BJ (cell line): ENCODE data around the gene CAPN8. TPM values are rescaled to one million over a fixed set of nuclear protein-coding genes. Genes with fewer than 3 reads are reported as not detected.

Experiments
- CTCF ChIA-PET: fragments of 350-600 bp; formaldehyde crosslinking; extraction: SDS; loops from one replicate; lab custom pipeline; 2021; ENCODE audit warnings: antibody characterized with exemption, inconsistent platforms; lab: Yijun Ruan, JAX
- POLR2A ChIA-PET: fragments of 300-600 bp; sonication (Branson Sonifier 250); formaldehyde crosslinking; extraction: SDS; loops from one replicate; lab custom pipeline; 2021; ENCODE audit warnings: antibody characterized with exemption; lab: Charles Lee
- DNase-seq: peaks from one replicate; pipeline ENCODE4 v3.0.0-alpha.2; 2011; ENCODE audit warnings: low read depth
- H3K27me3 ChIP-seq: 2 replicates; pipeline ENCODE4 v1.6.0; 2011; ENCODE audit warnings: low read length; ENCODE audit not compliant: control insufficient read depth, insufficient read depth
- H3K36me3 ChIP-seq: 2 replicates; pipeline ENCODE4 v1.5.1; 2011; ENCODE audit warnings: low read length; ENCODE audit not compliant: control insufficient read depth, insufficient read depth
- H3K4me3 ChIP-seq: 2 replicates; pipeline ENCODE4 v1.5.1; 2011; ENCODE audit warnings: low read depth, mild to moderate bottlenecking, control low read depth, low read length
- polyA plus RNA-seq: library from polyadenylated mRNA; depleted of rRNA; stranded (reverse); fragments of >200 nt; gene quantifications from 2 replicates; pipeline ENCODE4 v1.2.3, GENCODE V29; 2011
- TF ChIP-seq, protein P1 (sequence below): IDR thresholded peaks from 2 replicates; pipeline ENCODE4 v1.5.1; 2011; ENCODE audit warnings: low read depth, mild to moderate bottlenecking, control low read depth, inconsistent platforms, low read length, moderate library complexity; ENCODE audit not compliant: insufficient read depth

The CAPN8 gene
- polyA plus RNA-seq, 1 experiment: not detected

GRCh38 chr1:223525957-223526356 lies 139.5 kb downstream of the CAPN8 start:
- ChIA-PET CTCF (no interaction called here), POLR2A (no interaction called here)
- TF ChIP-seq, protein P1, sequence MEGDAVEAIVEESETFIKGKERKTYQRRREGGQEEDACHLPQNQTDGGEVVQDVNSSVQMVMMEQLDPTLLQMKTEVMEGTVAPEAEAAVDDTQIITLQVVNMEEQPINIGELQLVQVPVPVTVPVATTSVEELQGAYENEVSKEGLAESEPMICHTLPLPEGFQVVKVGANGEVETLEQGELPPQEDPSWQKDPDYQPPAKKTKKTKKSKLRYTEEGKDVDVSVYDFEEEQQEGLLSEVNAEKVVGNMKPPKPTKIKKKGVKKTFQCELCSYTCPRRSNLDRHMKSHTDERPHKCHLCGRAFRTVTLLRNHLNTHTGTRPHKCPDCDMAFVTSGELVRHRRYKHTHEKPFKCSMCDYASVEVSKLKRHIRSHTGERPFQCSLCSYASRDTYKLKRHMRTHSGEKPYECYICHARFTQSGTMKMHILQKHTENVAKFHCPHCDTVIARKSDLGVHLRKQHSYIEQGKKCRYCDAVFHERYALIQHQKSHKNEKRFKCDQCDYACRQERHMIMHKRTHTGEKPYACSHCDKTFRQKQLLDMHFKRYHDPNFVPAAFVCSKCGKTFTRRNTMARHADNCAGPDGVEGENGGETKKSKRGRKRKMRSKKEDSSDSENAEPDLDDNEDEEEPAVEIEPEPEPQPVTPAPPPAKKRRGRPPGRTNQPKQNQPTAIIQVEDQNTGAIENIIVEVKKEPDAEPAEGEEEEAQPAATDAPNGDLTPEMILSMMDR: no peak

GRCh38 chr1:223525546-223525945 lies 140.0 kb downstream of the CAPN8 start:
- ChIA-PET CTCF (no interaction called here), POLR2A (no interaction called here)
- no peak overlapping the region for H3K4me3 ChIP-seq
- H3K27me3 ChIP-seq: no peaks in the 10 kb centered on the region; the same call in 1 of the 2 replicates
- TF ChIP-seq, protein P1: no peak
- DNase-seq: no peak
- no peaks in the 10 kb centered on the region for H3K36me3 ChIP-seq

More at GRCh38 chr1:223525957-223526356, 139.5 kb downstream of the CAPN8 start:
- Histone ChIP-seq H3K36me3 (no peaks in the 10 kb centered on the region), H3K4me3 (no peak overlapping the region), H3K27me3 (no peaks in the 10 kb centered on the region; the same call in 1 of the 2 replicates)
- no peak for DNase-seq

DNA sequence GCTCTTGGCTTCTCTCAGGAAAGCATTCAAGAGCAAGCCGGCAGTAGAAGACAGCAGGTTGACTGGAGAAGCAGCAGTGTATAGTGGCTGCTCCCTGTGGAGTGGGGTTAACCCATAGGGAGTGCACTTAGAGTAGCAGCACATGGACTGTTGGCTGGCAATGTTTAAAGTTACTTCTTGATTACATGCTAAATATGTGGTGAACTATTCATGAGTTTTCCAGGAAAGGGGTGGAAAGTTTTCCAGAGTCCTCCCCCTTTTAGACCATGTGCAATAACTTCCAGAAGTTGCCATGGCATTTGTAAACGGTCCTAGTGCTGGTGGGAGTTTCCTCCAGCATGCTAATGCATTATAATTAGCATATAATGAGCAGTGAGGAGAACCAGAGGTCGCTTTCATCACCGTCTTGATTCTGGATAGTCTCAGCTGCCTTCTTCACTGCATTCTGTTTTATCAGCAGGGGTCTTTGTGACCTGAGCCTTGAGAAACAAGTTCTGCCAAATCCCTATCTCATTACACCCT lies 140.5 kb downstream of the CAPN8 start:
- H3K27me3 ChIP-seq: no peaks in the 10 kb centered on the region; the same call in 1 of the 2 replicates
- no peak for DNase-seq
- CTCF ChIA-PET: no interaction called here
- TF ChIP-seq, protein P1: no peak
- H3K4me3 ChIP-seq: no peak overlapping the region
- H3K36me3 ChIP-seq: no peaks in the 10 kb centered on the region
- POLR2A ChIA-PET: no interaction called here

- DNase-seq: no peak
- Histone ChIP-seq H3K4me3 (no peak overlapping the region), H3K27me3 (peaks cover 1% of the 10 kb centered on the region; the same call in 1 of the 2 replicates), H3K36me3 (no peaks in the 10 kb centered on the region)
- TF ChIP-seq, protein P1: no peak
- CTCF ChIA-PET: no interaction called here
- POLR2A ChIA-PET: no interaction called here
Observed at GRCh38 chr1:223521150-223521549, 144.4 kb downstream of the CAPN8 start.

GRCh38 chr1:223520200-223520599 lies 145.3 kb downstream of the CAPN8 start:
- CTCF ChIA-PET: interaction anchor here (1.7 kb wide), 1 partner anchor 9 kb away, joined by 4 read pairs; no protein-coding TSS in a partner anchor
- H3K4me3 ChIP-seq: no peak overlapping the region
- TF ChIP-seq, protein P1: no peak
- DNase-seq: no peak
- peaks cover 1% of the 10 kb centered on the region; the same call in 1 of the 2 replicates for H3K27me3 ChIP-seq
- no peaks in the 10 kb centered on the region for H3K36me3 ChIP-seq
- POLR2A ChIA-PET: no interaction called here
